Central memory CD8-positive, alpha-beta T cell (primary cell): ENCODE measurements around the gene NAALADL2.

Experiments used
- ATAC-seq: fragments of 150-1000 bp; cut with Tn5 transposase; replicated peaks from 2 replicates; pipeline ENCODE4 v1.10.0; 2022; ENCODE audit warnings: mild to moderate bottlenecking, moderate FRiP score, moderate number of reproducible peaks; ENCODE audit not compliant: poor library complexity, severe bottlenecking; ENCODE audit errors: extremely low read depth
- DNase-seq, 2 donors: peaks; one replicate each; pipeline ENCODE4 v3.0.0; 2021; ENCODE audit warnings: low spot score in 2 of 2
- H3K27ac Mint-ChIP-seq: one replicate; pipeline ENCODE4 v1.8.0; 2022; ENCODE audit warnings: low read depth, mild to moderate bottlenecking, moderate library complexity, mixed read lengths
- H3K27me3 Mint-ChIP-seq: one replicate; pipeline ENCODE4 v1.8.0; 2022; ENCODE audit warnings: mixed read lengths
- H3K36me3 Mint-ChIP-seq: one replicate; pipeline ENCODE4 v1.8.0; 2022; ENCODE audit warnings: mild to moderate bottlenecking, moderate library complexity, mixed read lengths; ENCODE audit not compliant: insufficient read depth
- H3K4me1 Mint-ChIP-seq: one replicate; pipeline ENCODE4 v1.8.0; 2022; ENCODE audit warnings: mixed read lengths
- H3K4me3 Mint-ChIP-seq: one replicate; pipeline ENCODE4 v1.8.0; 2022; ENCODE audit warnings: mild to moderate bottlenecking, moderate library complexity, mixed read lengths
- H3K9me3 Mint-ChIP-seq: one replicate; pipeline ENCODE4 v1.8.0; 2022; ENCODE audit warnings: mixed read lengths

NAALADL2 gene

DNA sequence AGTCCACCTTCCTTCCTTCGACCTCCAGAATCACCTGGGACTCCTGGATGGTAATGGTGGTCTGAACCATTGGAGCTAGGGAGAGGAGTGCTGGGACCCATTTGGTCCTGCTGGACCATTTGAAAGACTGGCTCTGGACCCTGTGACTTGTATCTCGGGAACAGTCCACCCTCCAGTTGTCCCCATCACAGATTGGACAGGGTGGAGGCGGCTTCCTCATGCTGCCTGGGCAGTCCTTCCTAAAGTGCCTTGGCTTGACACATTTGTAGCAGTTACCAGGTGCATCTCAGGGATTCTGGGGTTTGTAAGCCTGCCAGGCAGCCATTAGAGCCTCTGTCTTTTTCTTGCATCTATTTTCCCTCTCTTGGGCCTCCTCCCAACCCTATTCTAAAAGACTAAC lies 758.1 kb downstream of the NAALADL2 start:
- Mint-ChIP-seq H3K4me3 (no peak overlapping the region), H3K4me1 (no peaks in the 10 kb centered on the region), H3K9me3 (peaks cover 14% of the 10 kb centered on the region), H3K27me3 (no peaks in the 10 kb centered on the region), H3K36me3 (no peaks in the 10 kb centered on the region), H3K27ac (no peak overlapping the region)
- no peak for DNase-seq
- ATAC-seq = no peak

DNA sequence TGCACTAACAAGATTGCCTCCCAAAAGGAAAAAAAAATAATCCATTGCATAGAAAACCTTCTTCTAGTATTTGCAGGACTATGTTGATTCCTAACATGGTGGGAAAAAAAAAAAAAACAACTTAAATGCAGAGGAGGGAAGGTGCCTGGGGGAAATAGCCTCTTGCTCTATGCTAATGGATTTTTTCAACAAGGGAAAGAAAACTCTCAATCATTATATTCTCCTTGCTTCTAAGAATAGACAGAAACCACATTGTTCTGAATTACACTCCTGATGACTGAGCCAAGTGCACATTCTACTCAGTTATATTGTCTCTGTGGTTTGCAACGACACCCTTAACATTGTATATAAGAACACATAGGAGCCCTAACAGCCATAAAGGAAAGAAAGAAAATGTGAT lies 760.2 kb downstream of the NAALADL2 start:
- H3K27me3 Mint-ChIP-seq = no peaks in the 10 kb centered on the region
- H3K4me1 Mint-ChIP-seq = no peaks in the 10 kb centered on the region
- no peak for ATAC-seq
- H3K36me3 Mint-ChIP-seq = no peaks in the 10 kb centered on the region
- no peak for DNase-seq
- no peak overlapping the region for H3K27ac Mint-ChIP-seq
- H3K4me3 Mint-ChIP-seq = no peak overlapping the region
- peaks cover 11% of the 10 kb centered on the region for H3K9me3 Mint-ChIP-seq

DNA sequence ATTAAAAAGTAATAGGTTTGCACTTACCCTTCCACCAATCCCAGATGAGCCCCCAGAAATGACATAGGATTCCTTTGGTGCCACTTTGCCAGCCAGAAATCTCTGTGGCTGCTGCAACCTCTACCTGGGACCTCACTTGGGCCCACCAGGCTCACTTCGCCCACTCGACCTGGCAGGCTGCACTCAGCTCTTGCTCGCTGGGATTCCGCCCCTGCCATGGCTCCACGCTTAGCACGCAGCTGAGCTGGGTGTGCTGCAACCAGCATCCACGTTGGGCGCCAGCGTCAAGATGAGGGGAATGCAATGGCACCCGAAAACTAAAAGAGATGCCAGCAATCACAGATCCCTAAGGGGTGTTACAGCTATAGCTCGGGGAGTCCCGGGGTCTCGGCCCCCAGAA lies 761.0 kb downstream of the NAALADL2 start:
- no peak for ATAC-seq
- no peaks in the 10 kb centered on the region for H3K4me1 Mint-ChIP-seq
- H3K27ac Mint-ChIP-seq = no peak overlapping the region

DNA sequence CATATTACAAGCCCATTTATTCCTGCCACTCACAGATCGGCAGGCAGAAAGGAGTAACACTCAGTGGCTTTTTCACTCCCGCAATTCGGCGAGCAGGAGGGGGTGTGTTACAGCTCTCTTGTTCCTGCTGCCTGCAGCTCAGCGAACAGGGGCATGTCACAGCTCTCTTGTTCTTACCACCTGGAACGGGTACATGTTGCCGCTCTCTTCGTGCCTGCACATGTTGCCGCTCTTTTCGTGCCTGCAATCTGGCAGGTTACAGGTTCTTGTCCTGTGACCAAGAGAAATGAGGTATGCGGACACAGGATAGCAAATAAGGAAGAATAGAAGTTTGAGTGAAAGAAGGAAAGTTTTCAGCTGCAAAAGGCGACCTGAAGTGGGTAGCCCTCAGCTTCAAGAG lies 761.4 kb downstream of the NAALADL2 start:
- no peaks in the 10 kb centered on the region for H3K27me3 Mint-ChIP-seq
- DNase-seq = no peak
- H3K9me3 Mint-ChIP-seq = peaks cover 16% of the 10 kb centered on the region
- ATAC-seq = peak; percentile 10
- H3K36me3 Mint-ChIP-seq = no peaks in the 10 kb centered on the region
- no peak overlapping the region for H3K27ac Mint-ChIP-seq
- no peaks in the 10 kb centered on the region for H3K4me1 Mint-ChIP-seq
- H3K4me3 Mint-ChIP-seq = no peak overlapping the region

More for the DNA sequence above, 761.0 kb downstream of the NAALADL2 start:
- H3K36me3 Mint-ChIP-seq = no peaks in the 10 kb centered on the region
- no peak overlapping the region for H3K4me3 Mint-ChIP-seq
- no peak for DNase-seq
- no peaks in the 10 kb centered on the region for H3K27me3 Mint-ChIP-seq
- H3K9me3 Mint-ChIP-seq = peaks cover 12% of the 10 kb centered on the region

DNA sequence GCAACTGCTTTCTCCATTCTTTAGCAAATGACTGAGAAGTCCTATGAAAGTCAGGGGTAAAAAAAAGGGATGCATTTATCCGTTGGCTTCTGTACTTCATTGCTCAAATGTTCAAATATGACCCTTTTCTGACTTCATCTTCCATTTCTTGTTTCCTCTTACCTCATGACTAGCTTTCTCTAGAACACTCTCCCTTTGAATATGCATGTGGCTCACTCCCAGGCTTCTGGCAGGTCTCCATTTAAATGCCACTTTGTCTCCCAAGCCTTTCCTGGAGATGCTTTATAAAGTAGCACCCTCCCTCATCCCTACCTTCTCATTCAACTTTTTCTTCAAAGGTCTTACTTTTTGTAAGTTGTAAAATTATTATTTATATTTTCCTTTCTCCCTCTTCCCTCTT lies 781.8 kb downstream of the NAALADL2 start:
- ATAC-seq (no peak), DNase-seq (no peak)
- peaks cover 18% of the 10 kb centered on the region for H3K9me3 Mint-ChIP-seq
- no peaks in the 10 kb centered on the region for H3K36me3 Mint-ChIP-seq
- H3K4me3 Mint-ChIP-seq = no peak overlapping the region
- H3K27ac Mint-ChIP-seq = no peak overlapping the region
- no peaks in the 10 kb centered on the region for H3K27me3 Mint-ChIP-seq
- H3K4me1 Mint-ChIP-seq = no peaks in the 10 kb centered on the region

DNA sequence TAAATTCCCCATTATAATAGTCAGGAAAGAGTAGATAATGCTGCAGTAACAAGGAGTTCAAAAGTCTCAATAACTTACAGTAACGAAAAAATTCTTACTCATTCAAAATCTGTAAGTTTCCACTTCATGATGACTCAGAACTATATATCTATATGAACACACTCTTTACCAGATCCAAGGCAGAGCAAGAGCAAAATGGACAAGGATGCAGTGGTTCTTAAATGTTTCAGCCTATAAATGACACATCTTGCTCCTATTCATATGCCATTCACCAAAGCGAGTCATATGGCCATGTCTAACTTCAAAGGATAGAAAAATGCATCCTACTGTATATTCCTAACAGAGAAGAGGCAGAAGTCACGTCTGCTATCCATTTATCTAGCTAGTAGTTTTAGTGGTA lies 787.7 kb downstream of the NAALADL2 start:
- ATAC-seq (no peak), DNase-seq (no peak)
- no peaks in the 10 kb centered on the region for H3K27me3 Mint-ChIP-seq
- peaks cover 6% of the 10 kb centered on the region for H3K9me3 Mint-ChIP-seq
- no peak overlapping the region for H3K27ac Mint-ChIP-seq
- H3K4me1 Mint-ChIP-seq = no peaks in the 10 kb centered on the region
- no peak overlapping the region for H3K4me3 Mint-ChIP-seq
- H3K36me3 Mint-ChIP-seq = no peaks in the 10 kb centered on the region

DNA sequence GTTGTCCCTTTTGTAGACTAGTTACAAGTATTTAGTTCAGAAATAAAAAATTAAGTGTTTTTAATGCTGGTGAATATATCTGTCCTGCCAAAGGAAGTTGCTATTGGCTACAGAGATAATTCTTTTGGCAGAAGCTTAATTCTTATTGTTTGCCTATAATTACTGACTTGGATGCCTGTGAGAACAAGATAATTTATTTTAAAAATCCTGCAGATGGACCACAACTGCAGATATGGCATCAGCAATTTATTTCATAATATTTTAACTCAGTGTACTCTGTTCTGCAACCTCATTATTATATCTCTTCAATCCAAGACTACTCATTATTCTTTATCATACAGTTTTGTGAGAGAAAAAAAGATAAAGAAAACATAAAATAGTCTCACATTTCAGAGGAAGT lies 789.8 kb downstream of the NAALADL2 start:
- ATAC-seq = no peak

DNA sequence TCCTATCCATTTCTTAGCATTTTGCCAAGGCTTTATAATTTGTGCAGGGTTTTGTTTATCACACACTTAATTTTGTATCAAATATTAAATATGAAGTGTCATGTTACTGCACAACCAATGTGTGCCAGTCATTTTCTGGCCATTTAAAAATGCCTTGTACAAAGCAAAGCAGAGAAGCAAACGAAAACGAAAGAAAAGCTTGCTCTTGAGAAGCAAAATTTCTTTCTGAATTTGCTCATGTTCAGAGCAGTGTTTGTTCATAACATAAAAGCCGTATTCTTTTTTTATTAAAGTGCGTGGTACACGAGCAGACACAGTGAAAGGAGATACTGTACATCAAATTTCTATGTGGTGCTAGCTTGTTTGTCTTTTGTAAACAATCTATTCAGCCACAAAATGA lies 792.6 kb downstream of the NAALADL2 start:
- Mint-ChIP-seq H3K4me3 (no peak overlapping the region), H3K27ac (no peak overlapping the region), H3K36me3 (no peaks in the 10 kb centered on the region), H3K4me1 (no peaks in the 10 kb centered on the region), H3K27me3 (no peaks in the 10 kb centered on the region), H3K9me3 (no peaks in the 10 kb centered on the region)
- ATAC-seq = no peak
- no peak for DNase-seq

More for the DNA sequence above, 789.8 kb downstream of the NAALADL2 start:
- H3K4me3 Mint-ChIP-seq = no peak overlapping the region
- H3K27ac Mint-ChIP-seq = no peak overlapping the region
- H3K4me1 Mint-ChIP-seq = no peaks in the 10 kb centered on the region
- H3K27me3 Mint-ChIP-seq = no peaks in the 10 kb centered on the region
- no peak for DNase-seq
- H3K9me3 Mint-ChIP-seq = peaks cover 6% of the 10 kb centered on the region
- no peaks in the 10 kb centered on the region for H3K36me3 Mint-ChIP-seq

DNA sequence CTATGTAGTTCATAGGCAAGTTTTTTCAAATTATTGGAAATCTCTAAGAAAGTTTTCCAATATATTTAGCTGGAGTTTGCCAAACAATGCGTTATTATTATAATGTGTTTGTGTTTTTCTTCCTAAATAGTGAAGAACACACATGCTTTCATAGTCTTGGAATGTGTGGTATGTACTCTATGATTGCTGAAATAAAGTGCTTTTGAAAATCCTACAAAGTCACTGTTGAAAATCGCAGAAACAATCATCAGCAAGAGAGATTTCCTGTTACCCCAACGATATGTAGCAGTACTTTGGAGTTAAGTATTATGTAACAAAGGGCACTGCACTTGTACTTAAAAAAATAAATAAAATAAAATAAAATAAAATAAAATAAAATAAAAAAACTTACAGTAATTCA lies 796.2 kb downstream of the NAALADL2 start:
- Mint-ChIP-seq H3K27ac (no peak overlapping the region), H3K4me1 (no peaks in the 10 kb centered on the region), H3K9me3 (peaks cover under 1% of the 10 kb centered on the region), H3K27me3 (no peaks in the 10 kb centered on the region), H3K4me3 (no peak overlapping the region), H3K36me3 (no peaks in the 10 kb centered on the region)
- ATAC-seq (no peak), DNase-seq (no peak)

DNA sequence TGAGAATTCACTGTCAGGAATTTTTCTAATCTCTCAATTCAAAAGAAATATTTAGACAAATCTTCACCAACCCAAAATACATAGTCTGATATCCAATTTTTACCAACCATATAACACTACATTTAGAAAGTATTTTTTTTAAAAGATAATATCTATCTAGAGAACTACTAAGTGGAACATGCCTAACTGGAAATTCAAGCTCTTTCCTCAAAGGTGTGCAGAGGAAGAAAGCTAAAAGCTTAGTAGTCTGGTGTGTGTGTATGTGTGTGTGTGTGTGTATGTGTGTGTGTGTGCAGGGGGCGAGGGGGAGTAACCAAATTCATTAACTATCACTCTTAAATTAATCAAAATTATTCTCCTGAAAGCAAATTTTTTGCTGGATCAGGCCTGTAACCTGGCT lies 797.3 kb downstream of the NAALADL2 start:
- H3K36me3 Mint-ChIP-seq = no peaks in the 10 kb centered on the region
- ATAC-seq (no peak), DNase-seq (no peak)
- no peak overlapping the region for H3K4me3 Mint-ChIP-seq
- no peaks in the 10 kb centered on the region for H3K27me3 Mint-ChIP-seq
- H3K4me1 Mint-ChIP-seq = no peaks in the 10 kb centered on the region
- H3K9me3 Mint-ChIP-seq = peaks cover 5% of the 10 kb centered on the region
- H3K27ac Mint-ChIP-seq = no peak overlapping the region

DNA sequence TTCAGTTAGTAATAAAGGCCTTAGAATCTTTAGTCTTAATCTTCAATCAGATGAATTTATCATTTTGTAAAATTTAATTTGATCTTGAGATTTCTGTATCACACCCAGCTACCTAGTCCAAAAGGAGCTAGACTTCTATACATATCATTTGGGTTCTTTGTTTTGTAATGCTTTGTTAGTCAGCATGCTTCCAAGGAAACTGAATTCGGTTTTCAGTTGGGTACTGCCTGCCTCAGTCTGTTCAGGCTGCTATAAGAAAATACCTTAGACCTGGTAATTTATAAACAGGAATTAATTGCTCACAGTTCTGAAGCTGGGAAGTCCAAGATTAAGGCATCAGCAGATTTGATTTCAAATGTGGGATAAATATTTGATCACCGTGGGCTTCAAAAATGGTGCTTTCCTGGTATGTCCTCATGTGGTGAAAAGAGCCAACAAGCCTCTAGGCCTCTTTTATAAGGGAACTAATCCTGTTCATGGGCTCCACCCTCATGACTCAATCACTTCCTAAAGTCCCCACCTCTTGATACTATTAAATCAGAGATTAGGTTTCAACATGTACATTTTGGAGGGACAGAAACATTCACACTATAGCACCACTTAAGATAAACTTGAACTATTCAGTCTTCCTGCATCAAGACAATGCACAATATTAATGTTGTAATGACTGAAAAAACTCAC lies 800.7 kb downstream of the NAALADL2 start:
- Mint-ChIP-seq H3K36me3 (no peaks in the 10 kb centered on the region), H3K4me1 (no peaks in the 10 kb centered on the region), H3K27ac (no peak overlapping the region), H3K27me3 (no peaks in the 10 kb centered on the region), H3K4me3 (no peak overlapping the region), H3K9me3 (peaks cover 5% of the 10 kb centered on the region)
- ATAC-seq (no peak), DNase-seq (no peak)

DNA sequence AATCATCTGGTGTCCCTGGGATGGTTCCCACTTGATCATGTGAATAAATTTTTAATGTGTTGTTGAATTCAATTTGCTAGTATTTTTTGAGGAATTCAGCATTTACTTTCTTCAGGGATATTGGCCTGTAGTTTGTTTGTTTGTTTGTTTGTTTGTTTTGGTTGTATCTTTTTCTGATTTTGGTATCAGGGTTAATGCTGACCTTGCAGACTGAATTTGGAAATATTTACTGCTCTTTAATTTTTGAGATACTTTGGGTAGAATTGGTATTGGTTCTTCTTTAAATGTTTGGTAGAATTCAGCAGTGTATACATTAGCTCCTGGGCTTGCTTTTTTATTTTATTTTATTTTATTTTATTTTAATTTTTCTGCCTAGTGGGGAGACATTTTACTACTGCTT lies 803.7 kb downstream of the NAALADL2 start:
- Mint-ChIP-seq H3K27ac (no peak overlapping the region), H3K27me3 (no peaks in the 10 kb centered on the region), H3K4me3 (no peak overlapping the region), H3K9me3 (peaks cover 5% of the 10 kb centered on the region), H3K4me1 (no peaks in the 10 kb centered on the region), H3K36me3 (no peaks in the 10 kb centered on the region)
- DNase-seq (no peak), ATAC-seq (no peak)

DNA sequence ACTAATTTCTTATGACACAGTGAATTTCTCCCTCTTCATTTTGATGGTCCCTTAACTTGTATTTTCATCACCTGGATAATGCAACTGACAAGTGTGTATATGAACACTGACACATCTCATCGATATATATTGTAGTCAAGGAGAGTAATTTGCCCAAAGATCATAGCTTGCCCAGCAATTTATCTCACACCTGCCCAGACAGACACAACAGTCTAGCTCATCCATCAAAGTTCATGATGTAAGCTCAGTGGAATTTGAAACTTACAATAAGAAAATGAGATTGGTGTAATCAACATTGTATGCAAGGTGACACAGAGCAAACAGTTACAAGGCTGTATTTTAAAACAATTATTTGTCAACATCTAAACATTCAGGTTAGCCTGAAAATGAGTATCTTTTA lies 805.8 kb downstream of the NAALADL2 start:
- H3K36me3 Mint-ChIP-seq = no peaks in the 10 kb centered on the region
- ATAC-seq (no peak), DNase-seq (no peak)
- no peaks in the 10 kb centered on the region for H3K27me3 Mint-ChIP-seq
- H3K4me1 Mint-ChIP-seq = no peaks in the 10 kb centered on the region
- no peak overlapping the region for H3K4me3 Mint-ChIP-seq
- H3K9me3 Mint-ChIP-seq = peaks cover 5% of the 10 kb centered on the region
- H3K27ac Mint-ChIP-seq = no peak overlapping the region
